ENCODE data around the gene GJB3.

GJB3 gene

DNA sequence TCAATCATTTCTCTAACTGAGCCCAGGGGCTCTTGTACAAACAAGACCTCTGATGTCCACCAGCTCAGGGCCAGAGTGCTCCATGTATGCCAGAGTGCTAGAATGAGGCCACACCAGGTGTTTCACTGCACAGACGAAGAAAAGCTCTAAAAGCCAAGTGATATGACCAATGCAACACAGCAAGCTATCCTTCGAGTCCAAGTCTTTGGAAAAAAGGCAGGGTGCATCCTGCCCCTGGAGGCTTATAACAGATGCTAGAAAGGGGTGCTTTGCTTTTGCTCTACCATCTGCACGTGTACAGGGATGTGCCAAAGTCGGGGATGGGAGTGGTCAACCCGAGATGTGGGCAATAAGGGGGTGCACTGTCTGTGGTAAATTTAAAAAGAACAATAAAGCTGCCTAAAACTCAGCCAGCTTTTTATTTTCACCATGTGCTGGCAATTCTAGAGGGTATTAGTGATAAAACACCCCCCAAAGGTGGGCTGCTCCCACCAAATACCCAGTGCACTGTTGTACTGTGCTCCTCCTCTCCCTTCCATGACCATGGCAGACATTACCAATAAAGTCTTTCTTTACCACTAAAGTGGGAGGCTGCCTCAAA is 46.4 kb downstream of the GJB3 start:
- no peak for FAIRE-seq

DNA sequence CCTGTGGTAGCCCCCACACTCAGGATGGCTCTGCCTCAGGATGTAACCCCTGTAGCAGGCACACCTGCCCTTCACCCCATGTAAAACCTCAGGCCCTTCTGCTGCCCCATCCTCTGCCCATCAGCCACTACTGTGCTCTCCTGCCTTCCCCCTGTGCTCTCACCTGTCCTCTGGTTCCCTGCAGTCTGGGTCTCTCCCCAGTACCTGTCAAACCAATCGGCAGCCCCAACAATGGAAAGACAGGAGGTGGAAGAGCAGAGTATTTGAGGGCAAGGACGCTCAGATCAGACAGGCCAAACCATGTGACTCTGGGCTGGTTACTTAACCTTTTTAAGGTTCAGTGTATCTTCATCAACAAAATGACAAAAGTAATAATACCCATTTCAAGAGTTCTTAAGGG is 47.6 kb downstream of the GJB3 start:
- FAIRE-seq: no peak

DNA sequence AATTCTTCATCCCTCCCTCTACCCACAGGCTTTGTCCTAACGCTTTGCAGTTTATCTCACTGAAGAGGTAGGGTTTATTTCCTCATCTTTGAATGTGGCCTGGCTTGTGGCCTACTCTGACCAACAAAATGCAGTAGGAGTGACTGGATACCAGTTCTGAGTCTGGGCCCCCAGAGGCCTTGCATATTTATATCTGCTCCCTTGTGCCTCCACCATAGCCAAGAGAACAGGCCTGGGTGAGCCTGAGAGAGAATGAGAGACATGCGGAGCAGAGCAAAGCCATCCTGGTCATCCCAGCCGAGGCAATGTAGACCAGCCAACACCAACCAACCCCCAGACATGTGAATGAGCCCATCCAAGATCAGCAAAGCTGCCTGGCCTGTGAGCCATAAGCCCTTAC is 48.2 kb downstream of the GJB3 start:
- FAIRE-seq: no peak

DNA sequence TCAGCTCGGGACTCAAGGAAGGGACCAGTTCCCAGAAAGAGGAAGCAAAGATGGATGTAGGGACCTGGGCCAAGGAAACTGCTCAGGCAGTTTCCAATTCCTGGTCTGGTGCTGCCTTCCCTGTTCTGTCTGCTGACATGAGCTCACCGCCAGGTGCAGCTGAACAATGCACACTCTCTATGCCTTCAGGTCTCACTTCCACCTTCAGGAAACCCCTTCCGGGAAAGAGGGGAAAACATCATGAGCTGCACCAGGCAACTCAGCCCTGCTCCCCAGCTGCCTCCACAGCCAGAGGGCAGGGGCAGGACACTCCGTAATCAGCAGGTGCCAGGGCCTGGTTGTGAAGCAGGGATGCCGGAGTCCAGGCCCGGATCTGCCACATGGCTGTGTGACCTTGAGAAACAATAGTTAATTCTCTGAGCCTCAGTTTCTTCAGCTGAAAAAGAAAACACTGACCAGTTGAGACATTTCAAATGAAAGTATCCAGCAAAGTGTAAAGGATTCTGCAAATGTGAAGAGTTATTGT is 50.8 kb downstream of the GJB3 start:
- FAIRE-seq: no peak

DNA sequence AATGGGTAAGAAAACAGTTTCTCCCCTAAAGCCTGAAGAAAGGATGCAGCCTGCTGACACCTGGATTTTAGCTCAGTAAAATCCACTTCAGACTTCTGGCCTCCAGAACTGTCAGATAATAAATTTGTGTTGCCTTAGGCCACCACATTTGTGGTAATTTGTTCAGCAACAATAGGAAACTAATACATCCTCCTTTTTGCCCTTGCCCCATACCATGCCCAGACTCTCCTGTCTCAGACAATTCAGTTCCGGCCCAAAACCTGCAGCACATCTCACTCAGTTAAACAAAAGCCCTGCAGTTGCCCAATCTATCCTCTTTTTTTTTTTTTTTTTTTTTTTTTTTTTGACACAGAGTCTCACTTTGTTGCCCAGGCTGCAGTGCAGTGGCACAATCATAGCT is 52.7 kb downstream of the GJB3 start:
- FAIRE-seq: no peak

Data from TTC549 (cell line).